Upper lobe of left lung (tissue), 6 donors: ENCODE data around the gene PABPN1L. TPM values are rescaled to one million over a fixed set of nuclear protein-coding genes. Genes with fewer than 3 reads are reported as not detected.

ENCODE experiments used
- ATAC-seq, 2 donors: fragments of 200-7000 bp; cut with Tn5 transposase; one replicate each; pipeline ENCODE4 v1.9.1; 2022; ENCODE audit warnings: mild to moderate bottlenecking in 2 of 2, moderate library complexity in 2 of 2; ENCODE audit not compliant: low FRiP score in 2 of 2
- DNase-seq, 2 donors: peaks; one replicate each; pipeline ENCODE4 v3.0.0-alpha.2; 2019 to 2020
- H3K27ac ChIP-seq, 4 donors: fragments of 200-600 bp; sonication (generic); one replicate each; pipeline ENCODE4 v1.5.1; 2016 to 2019
- H3K27me3 ChIP-seq, 4 donors: fragments of 200-600 bp; sonication (generic); one replicate each; pipeline ENCODE4 v1.5.1; 2017 to 2019
- H3K36me3 ChIP-seq, 4 donors: fragments of 200-600 bp; sonication (generic); one replicate each; pipeline ENCODE4 v1.5.1; 2016 to 2019
- H3K4me1 ChIP-seq, 4 donors: fragments of 200-600 bp; sonication (generic); one replicate each; pipeline ENCODE4 v1.5.1; 2018 to 2019
- H3K4me3 ChIP-seq, 4 donors: fragments of 200-600 bp; sonication (generic); one replicate each; pipeline ENCODE4 v1.5.1; 2017 to 2019; ENCODE audit warnings: mild to moderate bottlenecking in 2 of 4, moderate library complexity in 1 of 4
- H3K9me3 ChIP-seq, 4 donors: fragments of 200-600 bp; sonication (generic); one replicate each; pipeline ENCODE4 v1.5.1; 2018 to 2019
- EP300 ChIP-seq, 4 donors: sonication (generic); formaldehyde crosslinking; IDR thresholded peaks; one replicate each; pipeline ENCODE4 v1.5.1; 2017; ENCODE audit warnings: antibody characterized with exemption in 4 of 4, control low read depth in 2 of 4
- POLR2A ChIP-seq, 4 donors: fragments of 450-650 bp; IDR thresholded peaks; one replicate each; pipeline ENCODE4 v1.5.1; 2016 to 2017; ENCODE audit warnings: antibody characterized with exemption in 4 of 4, mild to moderate bottlenecking in 2 of 4
- POLR2AphosphoS5 ChIP-seq, 2 donors: sonication (generic); formaldehyde crosslinking; IDR thresholded peaks; one replicate each; pipeline ENCODE4 v1.5.1; 2017; ENCODE audit warnings: antibody characterized with exemption in 2 of 2
- WGBS, 2 donors: methylation state at CpG; one replicate each; pipeline ENCODE4 v1.1.5; 2017 to 2018; 5-methylcytosine and 5-hydroxymethylcytosine counted together
- total RNA-seq, 6 donors: library from RNA; depleted of rRNA in 4 of 6; stranded (reverse); fragments of >200 nt in 4 of 6; gene quantifications; one replicate each; pipeline versions ENCODE4 v1.1.0 to v1.2.1, GENCODE V29; 2016 to 2021
- TF ChIP-seq, protein P1 (sequence below), 6 experiments: fragments of 450-650 bp in 4 of 6; fragments of 200-600 bp in 2 of 6; sonication (generic) in 2 of 6; IDR thresholded peaks; one replicate each; pipeline ENCODE4 v1.5.1; 2016 to 2019; ENCODE audit warnings: antibody characterized with exemption in 6 of 6
- donor health status: DM: no; HTN: no; CAD: no; lungs with moderate emphysema.
- donor health status: DM: no; HTN: yes; CAD: no; lungs with severe emphysema.

The PABPN1L gene
- total RNA-seq, 6 donors from 2014 or later, result 0.20 TPM; not detected in 5

DNA sequence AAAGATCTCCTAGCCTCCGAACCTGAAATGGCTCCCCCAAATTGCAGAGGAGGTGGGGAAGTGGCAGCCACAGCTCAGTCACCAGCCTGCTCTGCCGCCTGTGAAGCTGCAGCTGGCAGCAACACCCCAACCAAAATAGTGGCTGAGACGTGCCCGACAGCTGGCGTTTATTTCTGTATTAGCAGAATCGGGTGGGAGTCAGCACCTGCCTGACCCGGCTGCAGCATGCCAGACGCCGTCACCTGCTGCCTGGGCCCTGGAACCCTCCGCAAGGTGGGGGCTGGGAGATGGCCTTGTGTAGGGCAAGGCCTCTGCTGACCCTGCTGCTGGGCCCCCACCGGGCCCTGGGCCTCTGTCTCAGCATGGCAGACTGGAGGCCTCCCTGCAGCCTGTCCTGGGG lies 17.5 kb upstream of the PABPN1L start:
- 89 to 94% methylated on average over 9 to 11 of the region's 11 CpGs for WGBS, 2 donors
- TF ChIP-seq, protein P1, sequence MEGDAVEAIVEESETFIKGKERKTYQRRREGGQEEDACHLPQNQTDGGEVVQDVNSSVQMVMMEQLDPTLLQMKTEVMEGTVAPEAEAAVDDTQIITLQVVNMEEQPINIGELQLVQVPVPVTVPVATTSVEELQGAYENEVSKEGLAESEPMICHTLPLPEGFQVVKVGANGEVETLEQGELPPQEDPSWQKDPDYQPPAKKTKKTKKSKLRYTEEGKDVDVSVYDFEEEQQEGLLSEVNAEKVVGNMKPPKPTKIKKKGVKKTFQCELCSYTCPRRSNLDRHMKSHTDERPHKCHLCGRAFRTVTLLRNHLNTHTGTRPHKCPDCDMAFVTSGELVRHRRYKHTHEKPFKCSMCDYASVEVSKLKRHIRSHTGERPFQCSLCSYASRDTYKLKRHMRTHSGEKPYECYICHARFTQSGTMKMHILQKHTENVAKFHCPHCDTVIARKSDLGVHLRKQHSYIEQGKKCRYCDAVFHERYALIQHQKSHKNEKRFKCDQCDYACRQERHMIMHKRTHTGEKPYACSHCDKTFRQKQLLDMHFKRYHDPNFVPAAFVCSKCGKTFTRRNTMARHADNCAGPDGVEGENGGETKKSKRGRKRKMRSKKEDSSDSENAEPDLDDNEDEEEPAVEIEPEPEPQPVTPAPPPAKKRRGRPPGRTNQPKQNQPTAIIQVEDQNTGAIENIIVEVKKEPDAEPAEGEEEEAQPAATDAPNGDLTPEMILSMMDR (IDR thresholded peaks at IDR 0.05), result no peak
- TF ChIP-seq POLR2AphosphoS5 (IDR thresholded peaks at IDR 0.05), result no peak
- TF ChIP-seq EP300 (IDR thresholded peaks at IDR 0.05), result no peak
- no peak for TF ChIP-seq POLR2A (IDR thresholded peaks at IDR 0.05)
- ATAC-seq (no peak), DNase-seq (peak in 1 of 2 donors; percentile 74)
- no peaks in the 10 kb centered on the region for H3K27me3 ChIP-seq
- peaks cover 0 to 67% (median 29%) of the 10 kb centered on the region in 4 donors for H3K36me3 ChIP-seq
- no peak overlapping the region for H3K4me3 ChIP-seq
- H3K27ac ChIP-seq, result no peak overlapping the region
- peaks cover 3 to 25% (median 9%) of the 10 kb centered on the region in 4 donors for H3K4me1 ChIP-seq
- H3K9me3 ChIP-seq, result no peaks in the 10 kb centered on the region

DNA sequence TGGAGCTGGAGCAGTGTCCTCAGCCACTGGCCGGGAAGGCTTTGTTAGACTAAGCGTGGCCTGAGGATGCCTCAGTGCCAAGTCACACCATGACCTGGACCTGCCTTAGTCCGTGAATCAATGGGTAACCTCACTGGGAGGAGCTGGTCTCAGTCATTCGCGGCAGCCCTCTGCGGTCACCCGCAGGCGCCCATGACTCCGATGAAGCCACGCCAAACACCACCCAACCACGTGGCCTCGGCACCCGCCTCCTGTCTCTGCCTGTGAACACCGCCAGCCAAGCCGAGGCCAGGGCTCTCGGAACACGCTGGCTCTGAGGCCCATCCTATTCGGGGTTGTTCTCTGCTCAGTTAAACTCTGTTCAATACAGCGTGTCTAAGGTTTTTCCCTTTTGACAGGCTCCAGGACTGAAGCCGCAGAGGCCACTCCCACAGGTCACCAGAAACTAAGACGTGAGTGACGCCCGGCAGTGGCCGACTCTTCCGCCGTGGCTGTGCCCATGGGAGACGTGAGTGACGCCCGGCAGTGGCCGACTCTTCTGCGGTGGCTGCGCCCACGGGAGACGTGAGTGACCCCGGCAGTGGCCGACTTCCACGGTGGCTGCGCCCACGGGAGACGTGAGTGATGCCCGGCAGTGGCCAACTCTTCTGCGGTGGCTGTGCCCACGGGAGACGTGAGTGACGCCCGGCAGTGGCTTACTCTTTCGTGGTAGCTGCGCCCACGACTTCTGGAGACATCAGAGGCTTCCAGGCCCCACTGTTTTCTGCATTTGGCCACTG lies 16.8 kb upstream of the PABPN1L start:
- no peaks in the 10 kb centered on the region for H3K9me3 ChIP-seq
- peaks cover 3 to 25% (median 9%) of the 10 kb centered on the region in 4 donors for H3K4me1 ChIP-seq
- DNase-seq (peak in 1 of 2 donors; percentile 69), ATAC-seq (no peak)
- peaks cover 0 to 71% (median 30%) of the 10 kb centered on the region in 4 donors for H3K36me3 ChIP-seq
- no peaks in the 10 kb centered on the region for H3K27me3 ChIP-seq
- H3K4me3 ChIP-seq, result no peak overlapping the region
- no peak overlapping the region for H3K27ac ChIP-seq
- TF ChIP-seq EP300 (IDR thresholded peaks at IDR 0.05) (no peak), POLR2AphosphoS5 (IDR thresholded peaks at IDR 0.05) (no peak), POLR2A (IDR thresholded peaks at IDR 0.05) (no peak)
- TF ChIP-seq, protein P1 (IDR thresholded peaks at IDR 0.05), result no peak
- WGBS, 2 donors, result 96 to 97% methylated on average over 45 to 49 of the region's 49 CpGs

DNA sequence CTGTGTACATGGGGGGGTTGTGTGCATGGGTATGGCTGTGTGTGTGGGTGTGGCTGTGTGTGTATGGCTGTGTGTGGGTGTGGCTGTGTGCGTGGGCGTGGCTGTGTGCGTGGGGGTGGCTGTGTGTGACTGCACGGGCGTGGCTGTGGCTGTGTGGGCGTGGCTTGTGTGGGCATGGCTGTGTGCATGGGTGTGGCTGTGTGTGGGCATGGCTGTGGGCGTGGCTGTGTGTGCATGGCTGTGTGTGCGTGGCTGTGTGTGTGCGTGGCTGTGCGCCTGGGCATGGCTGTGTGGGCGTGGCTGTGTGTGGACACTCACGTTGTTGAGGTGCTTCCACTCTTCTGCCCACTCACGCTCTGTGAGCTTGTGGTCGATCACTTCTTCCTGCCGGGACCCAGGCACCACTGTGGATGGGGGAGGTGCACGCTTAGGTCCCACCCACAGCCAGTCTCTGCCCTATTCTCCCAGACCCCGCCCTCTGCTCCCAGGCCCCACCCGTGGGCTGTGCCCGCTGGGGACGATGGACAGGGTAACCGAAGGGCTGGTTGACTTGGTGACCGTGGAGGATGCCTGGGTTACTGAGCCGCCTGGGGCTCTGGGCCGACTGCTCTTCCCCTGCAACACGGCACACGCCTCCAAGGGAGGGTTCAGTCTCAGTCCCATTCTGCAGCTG lies 16.0 kb upstream of the PABPN1L start:
- peaks cover 3 to 25% (median 7%) of the 10 kb centered on the region in 4 donors for H3K4me1 ChIP-seq
- H3K36me3 ChIP-seq, result peaks cover 0 to 78% (median 30%) of the 10 kb centered on the region in 4 donors
- H3K27me3 ChIP-seq, result no peaks in the 10 kb centered on the region
- H3K4me3 ChIP-seq, result no peak overlapping the region
- H3K9me3 ChIP-seq, result no peaks in the 10 kb centered on the region
- TF ChIP-seq POLR2A (IDR thresholded peaks at IDR 0.05) (no peak), EP300 (IDR thresholded peaks at IDR 0.05) (no peak), POLR2AphosphoS5 (IDR thresholded peaks at IDR 0.05) (no peak)
- TF ChIP-seq, protein P1 (IDR thresholded peaks at IDR 0.05), result no peak
- WGBS, 2 donors, result 83% methylated on average over 17 to 20 of the region's 26 CpGs
- ATAC-seq (no peak), DNase-seq (peak in 1 of 2 donors; percentile 84)
- H3K27ac ChIP-seq, result no peak overlapping the region

DNA sequence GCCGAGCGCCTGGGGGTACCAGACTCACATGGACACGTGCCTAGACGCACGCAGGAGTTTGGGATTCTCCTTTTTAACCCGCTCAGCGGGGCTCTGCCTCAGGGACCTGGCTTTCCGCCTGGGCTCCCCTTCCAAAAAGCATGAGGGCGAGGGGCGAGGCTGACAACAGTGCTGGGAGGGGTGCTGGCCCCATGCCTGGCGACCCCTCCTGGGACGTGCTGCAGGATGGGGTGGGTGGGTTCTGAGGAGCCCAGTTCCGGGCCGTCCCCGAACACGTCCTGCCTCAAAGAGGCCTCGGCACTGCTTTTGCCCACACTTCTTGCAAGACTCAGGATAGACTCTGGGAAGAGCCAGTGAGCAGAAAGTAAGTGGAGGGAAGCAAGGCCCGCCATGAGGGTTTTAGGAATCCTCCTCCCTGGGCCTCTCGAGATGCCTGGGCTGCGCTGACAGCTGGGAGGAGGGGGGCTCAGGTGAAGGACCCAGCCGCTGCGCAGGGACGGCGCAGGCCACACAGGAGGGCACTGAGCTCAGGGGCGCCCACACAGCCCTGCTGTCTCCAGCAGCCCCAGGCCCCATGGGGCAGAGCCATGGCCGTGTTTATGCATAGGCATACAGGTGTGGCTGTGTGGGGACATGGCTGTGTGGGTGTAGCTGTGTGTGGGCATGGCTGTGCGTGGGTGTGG lies 15.4 kb upstream of the PABPN1L start:
- no peaks in the 10 kb centered on the region for H3K9me3 ChIP-seq
- 84 to 93% methylated on average over 25 to 27 of the region's 27 CpGs for whole genome bisulfite sequencing, 2 donors
- H3K4me1 ChIP-seq, result peaks cover 3 to 24% (median 6%) of the 10 kb centered on the region in 4 donors
- H3K27ac ChIP-seq, result no peak overlapping the region
- no peaks in the 10 kb centered on the region for H3K27me3 ChIP-seq
- TF ChIP-seq EP300 (IDR thresholded peaks at IDR 0.05) (no peak), POLR2AphosphoS5 (IDR thresholded peaks at IDR 0.05) (no peak), POLR2A (IDR thresholded peaks at IDR 0.05) (no peak)
- TF ChIP-seq, protein P1 (IDR thresholded peaks at IDR 0.05), result no peak
- ATAC-seq (no peak), DNase-seq (peak in 1 of 2 donors; percentile 61)
- peaks cover 0 to 82% (median 32%) of the 10 kb centered on the region in 4 donors for H3K36me3 ChIP-seq
- no peak overlapping the region for H3K4me3 ChIP-seq
